Vagina (tissue), 2 donors: ENCODE results near the gene GRIN1. TPM values are rescaled to one million over a fixed set of nuclear protein-coding genes. Genes with fewer than 3 reads are reported as not detected.

Experiments
- DNase-seq, 2 donors: peaks; one replicate each; pipeline ENCODE4 v3.0.0-alpha.2; 2017; ENCODE audit errors: extremely low spot score in 2 of 2
- H3K27ac ChIP-seq: fragments of 200-600 bp; sonication (generic); one replicate; pipeline ENCODE4 v1.5.1; 2019
- H3K27me3 ChIP-seq: fragments of 200-600 bp; sonication (generic); one replicate; pipeline ENCODE4 v1.5.1; 2019
- H3K36me3 ChIP-seq, 2 donors: fragments of 200-600 bp; sonication (generic); one replicate each; pipeline ENCODE4 v1.5.1; 2017 to 2019
- H3K4me1 ChIP-seq: fragments of 200-600 bp; sonication (generic); one replicate; pipeline ENCODE4 v1.5.1; 2019
- H3K4me3 ChIP-seq, 2 donors: fragments of 200-600 bp; sonication (generic); 1 replicate in 1 of 2; 2 replicates in 1 of 2; pipeline ENCODE4 v1.5.1; 2016 to 2019
- H3K9me3 ChIP-seq: fragments of 200-600 bp; sonication (generic); one replicate; pipeline ENCODE4 v1.5.1; 2019
- POLR2A ChIP-seq, 2 donors: fragments of 450-650 bp; IDR thresholded peaks; one replicate each; pipeline ENCODE4 v1.6.1; 2017; ENCODE audit warnings: antibody characterized with exemption in 2 of 2, mild to moderate bottlenecking in 2 of 2, moderate library complexity in 2 of 2
- POLR2AphosphoS5 ChIP-seq, 2 donors: sonication (generic); formaldehyde crosslinking; IDR thresholded peaks; one replicate each; pipeline ENCODE4 v1.9.0; 2017; ENCODE audit warnings: antibody characterized with exemption in 2 of 2, mild to moderate bottlenecking in 2 of 2, low read depth in 1 of 2; ENCODE audit not compliant: insufficient read depth in 1 of 2
- intact Hi-C: fragments of 100-400 bp; cut with DNase I; formaldehyde crosslinking; loops from one replicate; pipeline ENCODE4 v1.15.1; 2023
- total RNA-seq: library from RNA; depleted of rRNA; stranded (reverse); fragments of >200 nt; gene quantifications from one replicate; pipeline ENCODE4 v1.2.3, GENCODE V29; 2016
- TF ChIP-seq, protein P1 (sequence below), 3 experiments: fragments of 450-650 bp in 2 of 3; fragments of 200-600 bp in 1 of 3; sonication (generic) in 1 of 3; IDR thresholded peaks; one replicate each; pipeline ENCODE4 v1.5.1; 2017 to 2019; ENCODE audit warnings: antibody characterized with exemption in 3 of 3, mild to moderate bottlenecking in 2 of 3, moderate library complexity in 2 of 3

Gene GRIN1
- total RNA-seq, 1 donor from 2014 or later = 0.74 TPM

DNA sequence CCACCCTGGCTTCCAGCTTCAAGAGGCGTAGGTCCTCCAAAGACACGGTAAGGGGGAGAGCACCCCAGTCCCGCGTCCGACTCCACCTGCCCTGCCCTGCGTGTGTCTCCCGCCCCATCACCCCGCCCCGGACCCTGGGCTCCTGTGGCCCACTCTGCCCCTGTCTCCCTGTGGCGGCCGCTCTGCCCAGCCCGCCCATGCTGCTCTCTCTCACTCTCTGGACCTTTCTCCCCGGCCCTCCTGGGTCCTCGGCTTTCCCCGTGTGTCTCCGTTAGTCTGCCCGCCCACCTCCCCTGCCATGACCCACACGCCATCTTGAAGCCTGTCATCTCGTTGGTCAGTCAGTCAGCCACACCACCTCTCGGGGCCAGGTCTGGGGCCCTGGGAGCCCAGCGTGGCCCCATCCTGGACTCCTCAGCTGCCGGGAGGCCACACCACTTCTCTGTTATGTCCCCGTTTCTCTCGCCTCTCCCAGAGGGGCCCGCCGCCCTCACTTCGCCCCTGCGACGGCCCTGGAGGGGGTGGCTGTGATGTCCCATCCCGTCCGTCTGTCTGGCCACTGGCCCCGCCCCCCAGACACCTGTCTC, 26.4 kb downstream of the GRIN1 start:
- Histone ChIP-seq H3K36me3 (no peaks in the 10 kb centered on the region), H3K9me3 (no peaks in the 10 kb centered on the region)

DNA sequence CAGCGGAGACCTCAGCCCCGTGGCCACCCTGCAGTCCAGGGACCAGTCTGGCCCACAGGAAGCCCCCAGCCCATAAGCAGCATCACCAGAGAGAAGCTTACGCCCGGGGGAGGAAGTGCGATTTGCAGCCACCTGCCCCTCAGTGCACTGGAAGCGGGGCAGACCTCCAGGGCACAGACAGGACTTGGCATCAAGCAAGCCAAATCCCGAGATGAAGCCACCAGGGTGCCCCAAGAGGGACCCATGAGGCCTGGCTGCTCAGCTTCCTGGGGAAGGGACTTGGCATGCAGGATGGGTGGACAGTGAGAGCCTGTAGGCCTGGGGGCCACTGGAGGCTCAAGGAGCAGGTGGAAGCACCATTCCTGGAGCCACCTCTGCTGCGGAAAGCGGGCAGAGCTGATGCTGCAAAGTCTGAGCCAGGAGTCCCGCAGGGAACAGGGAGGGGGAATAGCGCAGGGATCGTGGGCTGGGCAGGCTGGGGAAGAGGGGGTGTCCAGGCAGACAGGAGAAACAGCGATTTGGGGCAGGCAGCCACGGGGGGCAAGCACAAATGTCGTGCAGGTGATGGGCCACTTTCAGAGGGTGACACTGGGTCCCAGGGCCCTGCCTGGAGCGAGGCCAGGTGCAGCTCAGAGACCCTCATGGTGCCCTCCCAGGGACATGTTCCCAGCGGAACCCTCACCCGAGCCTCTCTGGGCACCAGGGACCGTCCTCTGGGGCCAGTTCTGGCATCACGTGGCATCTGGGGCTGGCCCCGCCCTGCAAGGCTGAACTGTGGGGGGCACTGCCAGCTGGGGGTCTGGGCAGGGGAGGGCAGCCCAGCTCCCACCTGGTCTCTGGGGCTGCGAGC, 27.7 kb downstream of the GRIN1 start:
- DNase-seq = no peak
- Histone ChIP-seq H3K4me3 (no peak overlapping the region), H3K36me3 (no peaks in the 10 kb centered on the region), H3K27ac (no peak overlapping the region), H3K9me3 (no peaks in the 10 kb centered on the region), H3K27me3 (peaks cover 45% of the 10 kb centered on the region), H3K4me1 (peaks cover 46% of the 10 kb centered on the region)
- intact Hi-C loops = loop anchor here (10.0 kb wide), 1 partner anchor 248 kb away; no protein-coding TSS in a partner anchor
- TF ChIP-seq POLR2AphosphoS5 (IDR thresholded peaks at IDR 0.05; ENCODE audit: insufficient read depth in 1 of 2, low read depth in 1 of 2) = no peak
- no peak for TF ChIP-seq POLR2A (IDR thresholded peaks at IDR 0.05)
- TF ChIP-seq, protein P1, sequence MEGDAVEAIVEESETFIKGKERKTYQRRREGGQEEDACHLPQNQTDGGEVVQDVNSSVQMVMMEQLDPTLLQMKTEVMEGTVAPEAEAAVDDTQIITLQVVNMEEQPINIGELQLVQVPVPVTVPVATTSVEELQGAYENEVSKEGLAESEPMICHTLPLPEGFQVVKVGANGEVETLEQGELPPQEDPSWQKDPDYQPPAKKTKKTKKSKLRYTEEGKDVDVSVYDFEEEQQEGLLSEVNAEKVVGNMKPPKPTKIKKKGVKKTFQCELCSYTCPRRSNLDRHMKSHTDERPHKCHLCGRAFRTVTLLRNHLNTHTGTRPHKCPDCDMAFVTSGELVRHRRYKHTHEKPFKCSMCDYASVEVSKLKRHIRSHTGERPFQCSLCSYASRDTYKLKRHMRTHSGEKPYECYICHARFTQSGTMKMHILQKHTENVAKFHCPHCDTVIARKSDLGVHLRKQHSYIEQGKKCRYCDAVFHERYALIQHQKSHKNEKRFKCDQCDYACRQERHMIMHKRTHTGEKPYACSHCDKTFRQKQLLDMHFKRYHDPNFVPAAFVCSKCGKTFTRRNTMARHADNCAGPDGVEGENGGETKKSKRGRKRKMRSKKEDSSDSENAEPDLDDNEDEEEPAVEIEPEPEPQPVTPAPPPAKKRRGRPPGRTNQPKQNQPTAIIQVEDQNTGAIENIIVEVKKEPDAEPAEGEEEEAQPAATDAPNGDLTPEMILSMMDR (IDR thresholded peaks at IDR 0.05) = no peak

More for the DNA sequence above, 26.4 kb downstream of the GRIN1 start:
- no peak overlapping the region for H3K4me3 ChIP-seq
- TF ChIP-seq POLR2AphosphoS5 (IDR thresholded peaks at IDR 0.05; ENCODE audit: insufficient read depth in 1 of 2, low read depth in 1 of 2) (no peak), POLR2A (IDR thresholded peaks at IDR 0.05) (no peak)
- TF ChIP-seq, protein P1 (IDR thresholded peaks at IDR 0.05) = no peak
- peaks cover 49% of the 10 kb centered on the region for H3K27me3 ChIP-seq
- intact Hi-C loops = loop anchor here (10.0 kb wide), 1 partner anchor 249 kb away; no protein-coding TSS in a partner anchor
- no peak overlapping the region for H3K27ac ChIP-seq
- DNase-seq = no peak
- peaks cover 51% of the 10 kb centered on the region for H3K4me1 ChIP-seq

DNA sequence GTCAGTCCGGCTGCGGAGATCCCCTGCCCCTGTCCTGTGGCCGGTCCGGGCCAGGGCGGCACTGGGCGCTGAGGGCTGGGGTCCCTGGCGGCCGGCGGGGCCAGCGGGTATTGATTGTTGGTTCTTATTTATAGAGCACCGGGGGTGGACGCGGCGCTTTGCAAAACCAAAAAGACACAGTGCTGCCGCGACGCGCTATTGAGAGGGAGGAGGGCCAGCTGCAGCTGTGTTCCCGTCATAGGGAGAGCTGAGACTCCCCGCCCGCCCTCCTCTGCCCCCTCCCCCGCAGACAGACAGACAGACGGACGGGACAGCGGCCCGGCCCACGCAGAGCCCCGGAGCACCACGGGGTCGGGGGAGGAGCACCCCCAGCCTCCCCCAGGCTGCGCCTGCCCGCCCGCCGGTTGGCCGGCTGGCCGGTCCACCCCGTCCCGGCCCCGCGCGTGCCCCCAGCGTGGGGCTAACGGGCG, 28.4 kb downstream of the GRIN1 start:
- Histone ChIP-seq H3K9me3 (no peaks in the 10 kb centered on the region), H3K27ac (no peak overlapping the region), H3K4me3 (no peak overlapping the region), H3K36me3 (no peaks in the 10 kb centered on the region), H3K4me1 (peaks cover 39% of the 10 kb centered on the region), H3K27me3 (peaks cover 42% of the 10 kb centered on the region)
- TF ChIP-seq POLR2AphosphoS5 (IDR thresholded peaks at IDR 0.05; ENCODE audit: insufficient read depth in 1 of 2, low read depth in 1 of 2) (no peak), POLR2A (IDR thresholded peaks at IDR 0.05) (no peak)
- TF ChIP-seq, protein P1 (IDR thresholded peaks at IDR 0.05) = no peak
- intact Hi-C loops = loop anchor here (10.0 kb wide), 1 partner anchor 247 kb away; no protein-coding TSS in a partner anchor
- DNase-seq = no peak

DNA sequence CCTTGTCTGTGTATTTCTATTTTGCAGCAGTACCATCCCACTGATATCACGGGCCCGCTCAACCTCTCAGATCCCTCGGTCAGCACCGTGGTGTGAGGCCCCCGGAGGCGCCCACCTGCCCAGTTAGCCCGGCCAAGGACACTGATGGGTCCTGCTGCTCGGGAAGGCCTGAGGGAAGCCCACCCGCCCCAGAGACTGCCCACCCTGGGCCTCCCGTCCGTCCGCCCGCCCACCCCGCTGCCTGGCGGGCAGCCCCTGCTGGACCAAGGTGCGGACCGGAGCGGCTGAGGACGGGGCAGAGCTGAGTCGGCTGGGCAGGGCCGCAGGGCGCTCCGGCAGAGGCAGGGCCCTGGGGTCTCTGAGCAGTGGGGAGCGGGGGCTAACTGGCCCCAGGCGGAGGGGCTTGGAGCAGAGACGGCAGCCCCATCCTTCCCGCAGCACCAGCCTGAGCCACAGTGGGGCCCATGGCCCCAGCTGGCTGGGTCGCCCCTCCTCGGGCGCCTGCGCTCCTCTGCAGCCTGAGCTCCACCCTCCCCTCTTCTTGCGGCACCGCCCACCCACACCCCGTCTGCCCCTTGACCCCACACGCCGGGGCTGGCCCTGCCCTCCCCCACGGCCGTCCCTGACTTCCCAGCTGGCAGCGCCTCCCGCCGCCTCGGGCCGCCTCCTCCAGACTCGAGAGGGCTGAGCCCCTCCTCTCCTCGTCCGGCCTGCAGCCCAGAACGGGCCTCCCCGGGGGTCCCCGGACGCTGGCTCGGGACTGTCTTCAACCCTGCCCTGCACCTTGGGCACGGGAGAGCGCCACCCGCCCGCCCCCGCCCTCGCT, 29.0 kb downstream of the GRIN1 start:
- Histone ChIP-seq H3K27ac (no peak overlapping the region), H3K36me3 (no peaks in the 10 kb centered on the region), H3K27me3 (peaks cover 37% of the 10 kb centered on the region), H3K4me1 (peaks cover 32% of the 10 kb centered on the region), H3K9me3 (no peaks in the 10 kb centered on the region), H3K4me3 (peak overlapping the region; percentile 23 to 48)
- TF ChIP-seq, protein P1 (IDR thresholded peaks at IDR 0.05) = no peak
- TF ChIP-seq POLR2AphosphoS5 (IDR thresholded peaks at IDR 0.05; ENCODE audit: insufficient read depth in 1 of 2, low read depth in 1 of 2) (no peak), POLR2A (IDR thresholded peaks at IDR 0.05) (no peak)
- intact Hi-C loops = loop anchor here (10.0 kb wide), 1 partner anchor 247 kb away; no protein-coding TSS in a partner anchor
- DNase-seq = no peak
